Lower leg skin (tissue), 3 donors: ENCODE measurements around the gene IRF2.

Source experiments
- POLR2A ChIP-seq, 2 donors: fragments of 450-650 bp; IDR thresholded peaks; one replicate each; pipeline ENCODE4 v1.6.1; 2016 to 2017; ENCODE audit warnings: antibody characterized with exemption in 2 of 2, mild to moderate bottlenecking in 1 of 2, moderate library complexity in 1 of 2
- TF ChIP-seq, protein P1 (sequence below), 3 donors: fragments of 450-650 bp; IDR thresholded peaks; one replicate each; pipeline ENCODE4 v1.5.1; 2016; ENCODE audit warnings: antibody characterized with exemption in 3 of 3, mild to moderate bottlenecking in 3 of 3, moderate library complexity in 2 of 3

GRCh38 chr4:184373886-184374405, 100.4 kb downstream of the IRF2 start:
- TF ChIP-seq, protein P1, sequence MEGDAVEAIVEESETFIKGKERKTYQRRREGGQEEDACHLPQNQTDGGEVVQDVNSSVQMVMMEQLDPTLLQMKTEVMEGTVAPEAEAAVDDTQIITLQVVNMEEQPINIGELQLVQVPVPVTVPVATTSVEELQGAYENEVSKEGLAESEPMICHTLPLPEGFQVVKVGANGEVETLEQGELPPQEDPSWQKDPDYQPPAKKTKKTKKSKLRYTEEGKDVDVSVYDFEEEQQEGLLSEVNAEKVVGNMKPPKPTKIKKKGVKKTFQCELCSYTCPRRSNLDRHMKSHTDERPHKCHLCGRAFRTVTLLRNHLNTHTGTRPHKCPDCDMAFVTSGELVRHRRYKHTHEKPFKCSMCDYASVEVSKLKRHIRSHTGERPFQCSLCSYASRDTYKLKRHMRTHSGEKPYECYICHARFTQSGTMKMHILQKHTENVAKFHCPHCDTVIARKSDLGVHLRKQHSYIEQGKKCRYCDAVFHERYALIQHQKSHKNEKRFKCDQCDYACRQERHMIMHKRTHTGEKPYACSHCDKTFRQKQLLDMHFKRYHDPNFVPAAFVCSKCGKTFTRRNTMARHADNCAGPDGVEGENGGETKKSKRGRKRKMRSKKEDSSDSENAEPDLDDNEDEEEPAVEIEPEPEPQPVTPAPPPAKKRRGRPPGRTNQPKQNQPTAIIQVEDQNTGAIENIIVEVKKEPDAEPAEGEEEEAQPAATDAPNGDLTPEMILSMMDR (IDR thresholded peaks at IDR 0.05): no peak
- TF ChIP-seq POLR2A (IDR thresholded peaks at IDR 0.05): no peak
